Ishikawa (cell line): ENCODE measurements around the gene BIRC5.

Experiments
- CEBPB ChIP-seq: IDR thresholded peaks from 2 replicates; pipeline ENCODE4 v1.6.1; 2012
- CREB1 ChIP-seq: IDR thresholded peaks from 2 replicates; pipeline ENCODE4 v1.6.1; 2012; ENCODE audit warnings: low read depth
- EP300 ChIP-seq: IDR thresholded peaks from 2 replicates; pipeline ENCODE4 v1.6.1; 2012; ENCODE audit warnings: borderline replicate concordance
- FOXM1 ChIP-seq: IDR thresholded peaks from 2 replicates; pipeline ENCODE4 v1.6.1; 2012; ENCODE audit warnings: low read depth, borderline replicate concordance
- TAF1 ChIP-seq: IDR thresholded peaks from 2 replicates; pipeline ENCODE4 v1.6.1; 2012; ENCODE audit warnings: low read depth, mild to moderate bottlenecking
- TCF12 ChIP-seq: IDR thresholded peaks from 2 replicates; pipeline ENCODE4 v1.6.1; 2012; ENCODE audit warnings: low read depth
- YY1 ChIP-seq: IDR thresholded peaks from 2 replicates; pipeline ENCODE4 v1.6.1; 2012; ENCODE audit warnings: low read depth
- TF ChIP-seq, protein P1 (sequence below): IDR thresholded peaks from 2 replicates; pipeline ENCODE4 v1.6.1; 2012
- TF ChIP-seq, protein P2 (sequence below): IDR thresholded peaks from 2 replicates; pipeline ENCODE4 v1.6.1; 2012; ENCODE audit warnings: low read depth, mild to moderate bottlenecking
- TF ChIP-seq, protein P3 (sequence below): IDR thresholded peaks from 2 replicates; pipeline ENCODE4 v1.6.1; 2012

DNA sequence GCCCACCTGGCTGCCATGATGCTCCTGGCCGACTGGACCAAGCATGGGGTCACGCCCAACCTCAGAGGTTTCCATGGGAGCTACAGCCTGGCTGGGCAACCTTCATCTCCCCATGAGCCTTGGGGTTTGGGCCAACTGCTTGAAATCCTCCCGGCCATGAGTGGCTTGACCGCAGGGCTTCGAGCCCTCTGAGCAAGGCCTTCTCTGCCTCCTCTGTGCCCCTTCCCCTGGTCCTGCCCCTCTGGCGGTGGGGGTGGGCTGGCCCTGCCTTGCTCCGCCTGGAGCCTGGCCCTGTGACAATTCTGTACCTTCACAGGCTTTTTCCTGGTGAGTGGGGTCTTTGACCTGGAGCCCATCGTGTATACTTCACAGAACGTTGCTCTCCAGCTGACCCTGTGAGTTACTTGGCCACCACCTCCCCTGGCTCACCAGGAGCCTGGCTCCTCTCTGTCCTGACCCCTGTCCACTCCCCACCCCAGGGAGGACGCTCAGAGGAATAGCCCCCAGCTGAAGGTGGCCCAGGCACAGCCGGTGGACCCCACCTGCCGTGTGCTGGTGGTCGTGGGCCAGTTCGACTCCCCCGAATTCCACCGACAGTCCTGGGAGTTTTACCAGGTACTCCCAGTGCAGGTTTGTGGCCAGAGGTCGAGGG, 8.8 kb upstream of the BIRC5 start:
- TF ChIP-seq, protein P1, sequence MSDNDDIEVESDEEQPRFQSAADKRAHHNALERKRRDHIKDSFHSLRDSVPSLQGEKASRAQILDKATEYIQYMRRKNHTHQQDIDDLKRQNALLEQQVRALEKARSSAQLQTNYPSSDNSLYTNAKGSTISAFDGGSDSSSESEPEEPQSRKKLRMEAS = no peak
- TF ChIP-seq EP300 (no peak), TAF1 (no peak), CREB1 (no peak), YY1 (no peak), TCF12 (no peak), FOXM1 (no peak), CEBPB (no peak)
- TF ChIP-seq, protein P2, sequence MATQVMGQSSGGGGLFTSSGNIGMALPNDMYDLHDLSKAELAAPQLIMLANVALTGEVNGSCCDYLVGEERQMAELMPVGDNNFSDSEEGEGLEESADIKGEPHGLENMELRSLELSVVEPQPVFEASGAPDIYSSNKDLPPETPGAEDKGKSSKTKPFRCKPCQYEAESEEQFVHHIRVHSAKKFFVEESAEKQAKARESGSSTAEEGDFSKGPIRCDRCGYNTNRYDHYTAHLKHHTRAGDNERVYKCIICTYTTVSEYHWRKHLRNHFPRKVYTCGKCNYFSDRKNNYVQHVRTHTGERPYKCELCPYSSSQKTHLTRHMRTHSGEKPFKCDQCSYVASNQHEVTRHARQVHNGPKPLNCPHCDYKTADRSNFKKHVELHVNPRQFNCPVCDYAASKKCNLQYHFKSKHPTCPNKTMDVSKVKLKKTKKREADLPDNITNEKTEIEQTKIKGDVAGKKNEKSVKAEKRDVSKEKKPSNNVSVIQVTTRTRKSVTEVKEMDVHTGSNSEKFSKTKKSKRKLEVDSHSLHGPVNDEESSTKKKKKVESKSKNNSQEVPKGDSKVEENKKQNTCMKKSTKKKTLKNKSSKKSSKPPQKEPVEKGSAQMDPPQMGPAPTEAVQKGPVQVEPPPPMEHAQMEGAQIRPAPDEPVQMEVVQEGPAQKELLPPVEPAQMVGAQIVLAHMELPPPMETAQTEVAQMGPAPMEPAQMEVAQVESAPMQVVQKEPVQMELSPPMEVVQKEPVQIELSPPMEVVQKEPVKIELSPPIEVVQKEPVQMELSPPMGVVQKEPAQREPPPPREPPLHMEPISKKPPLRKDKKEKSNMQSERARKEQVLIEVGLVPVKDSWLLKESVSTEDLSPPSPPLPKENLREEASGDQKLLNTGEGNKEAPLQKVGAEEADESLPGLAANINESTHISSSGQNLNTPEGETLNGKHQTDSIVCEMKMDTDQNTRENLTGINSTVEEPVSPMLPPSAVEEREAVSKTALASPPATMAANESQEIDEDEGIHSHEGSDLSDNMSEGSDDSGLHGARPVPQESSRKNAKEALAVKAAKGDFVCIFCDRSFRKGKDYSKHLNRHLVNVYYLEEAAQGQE = no peak
- TF ChIP-seq, protein P3, sequence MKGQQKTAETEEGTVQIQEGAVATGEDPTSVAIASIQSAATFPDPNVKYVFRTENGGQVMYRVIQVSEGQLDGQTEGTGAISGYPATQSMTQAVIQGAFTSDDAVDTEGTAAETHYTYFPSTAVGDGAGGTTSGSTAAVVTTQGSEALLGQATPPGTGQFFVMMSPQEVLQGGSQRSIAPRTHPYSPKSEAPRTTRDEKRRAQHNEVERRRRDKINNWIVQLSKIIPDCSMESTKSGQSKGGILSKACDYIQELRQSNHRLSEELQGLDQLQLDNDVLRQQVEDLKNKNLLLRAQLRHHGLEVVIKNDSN = no peak
